GM18517 (cell line): Measurements from ENCODE around the gene LRRC8E.
A peak's percentile ranks its signal among the peaks of the same experiment; 100 is the strongest.
"Not testable (repeated sequence)": the region's sequence is repeated elsewhere in the genome, so short reads cannot be mapped to it uniquely, and the experiment has no call there.

Experiments
- ATAC-seq: cut with Tn5 transposase; IDR thresholded peaks from one replicate; pipeline ENCODE4 v1.9.1; 2021; ENCODE audit warnings: mild to moderate bottlenecking, moderate library complexity; ENCODE audit not compliant: unreplicated experiment

Gene LRRC8E

GRCh38 chr19:7883796-7884570 lies 4.3 kb upstream of the LRRC8E start:
- ATAC-seq: no peak

DNA sequence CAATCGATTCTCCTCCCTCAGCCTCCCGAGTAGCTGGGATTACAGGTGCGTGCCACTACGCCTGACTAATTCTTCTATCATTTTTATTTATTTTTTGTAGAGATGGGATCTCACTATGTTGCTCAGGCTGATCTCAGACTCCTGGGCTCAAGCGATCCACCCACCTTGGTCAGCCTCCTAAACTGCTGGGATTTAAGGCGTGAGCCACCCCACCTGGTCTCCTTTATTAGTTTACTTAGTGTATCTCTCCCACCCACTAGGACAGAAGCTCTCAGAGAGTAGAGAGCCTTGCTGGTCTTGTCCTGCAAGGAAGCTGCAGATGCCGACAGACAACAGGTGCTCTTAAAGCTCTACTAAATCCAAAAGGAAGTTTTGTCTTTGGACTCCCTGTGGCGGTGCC lies 2.5 kb upstream of the LRRC8E start:
- ATAC-seq: no peak

GRCh38 chr19:7887408-7888144 lies 734 bp upstream of the LRRC8E start:
- ATAC-seq: no peak

DNA sequence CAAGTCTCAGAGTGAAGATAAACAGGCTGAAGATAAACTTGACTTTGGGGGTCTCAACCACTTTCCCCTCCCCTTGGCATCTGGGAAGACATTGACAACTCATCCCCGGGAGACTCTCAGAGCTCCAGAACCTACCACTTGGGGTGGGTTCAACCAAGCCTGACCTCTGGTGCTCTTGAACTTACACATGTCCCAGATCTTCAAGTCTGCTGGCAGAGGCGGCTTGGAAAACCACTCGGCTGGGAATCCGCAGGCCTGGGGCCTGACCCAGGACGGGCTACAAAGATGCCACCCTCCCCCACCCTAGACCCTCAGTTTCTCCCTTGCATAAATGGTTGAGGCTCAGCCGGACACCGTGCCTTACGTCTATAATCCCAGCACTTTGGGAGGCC lies 512 bp downstream of the LRRC8E start:
- ATAC-seq: no peak

DNA sequence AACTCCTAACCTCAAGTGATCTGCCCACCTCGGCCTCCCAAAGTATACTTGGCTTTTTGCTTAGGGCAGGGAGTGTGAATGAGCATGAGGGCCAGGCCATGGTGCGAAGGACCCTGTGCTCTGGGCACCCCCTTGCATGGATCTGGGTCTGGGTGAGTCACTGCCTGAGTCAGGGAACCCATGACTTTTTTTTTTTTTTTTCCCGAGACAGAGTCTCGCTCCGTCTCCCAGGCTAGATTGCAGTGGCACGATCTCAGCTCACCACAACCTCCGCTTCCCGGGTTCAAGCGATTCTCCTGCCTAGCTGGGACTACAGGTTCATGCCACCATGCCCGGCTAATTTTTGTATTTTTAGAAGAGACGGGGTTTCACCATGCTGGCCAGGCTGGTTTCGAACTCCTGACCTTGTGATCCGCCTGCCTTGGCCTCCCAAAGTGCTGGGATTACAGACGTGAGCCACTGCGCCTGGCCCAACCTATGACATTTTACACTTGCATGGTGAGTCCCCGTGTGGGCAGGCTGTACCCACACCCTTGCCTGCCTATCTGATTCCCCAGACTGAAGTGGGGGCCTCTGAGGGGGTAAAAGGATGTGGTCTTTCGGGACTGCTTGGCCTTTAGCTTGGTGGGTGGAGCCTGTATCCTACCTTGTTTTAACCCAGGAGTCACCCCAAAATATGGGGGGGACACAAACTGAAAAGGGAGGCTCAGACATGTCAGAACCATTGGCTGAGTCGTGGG lies 5.2 kb downstream of the LRRC8E start:
- ATAC-seq: not testable (repeated sequence)

- no peak for ATAC-seq
Observed at GRCh38 chr19:7894612-7895309, 6.5 kb downstream of the LRRC8E start.

- no peak for ATAC-seq
Observed at GRCh38 chr19:7895565-7895964, 7.3 kb downstream of the LRRC8E start.

GRCh38 chr19:7897292-7897691 lies 9.0 kb downstream of the LRRC8E start:
- ATAC-seq: no peak

- ATAC-seq: no peak
Observed at GRCh38 chr19:7898967-7899366, 10.7 kb downstream of the LRRC8E start.

DNA sequence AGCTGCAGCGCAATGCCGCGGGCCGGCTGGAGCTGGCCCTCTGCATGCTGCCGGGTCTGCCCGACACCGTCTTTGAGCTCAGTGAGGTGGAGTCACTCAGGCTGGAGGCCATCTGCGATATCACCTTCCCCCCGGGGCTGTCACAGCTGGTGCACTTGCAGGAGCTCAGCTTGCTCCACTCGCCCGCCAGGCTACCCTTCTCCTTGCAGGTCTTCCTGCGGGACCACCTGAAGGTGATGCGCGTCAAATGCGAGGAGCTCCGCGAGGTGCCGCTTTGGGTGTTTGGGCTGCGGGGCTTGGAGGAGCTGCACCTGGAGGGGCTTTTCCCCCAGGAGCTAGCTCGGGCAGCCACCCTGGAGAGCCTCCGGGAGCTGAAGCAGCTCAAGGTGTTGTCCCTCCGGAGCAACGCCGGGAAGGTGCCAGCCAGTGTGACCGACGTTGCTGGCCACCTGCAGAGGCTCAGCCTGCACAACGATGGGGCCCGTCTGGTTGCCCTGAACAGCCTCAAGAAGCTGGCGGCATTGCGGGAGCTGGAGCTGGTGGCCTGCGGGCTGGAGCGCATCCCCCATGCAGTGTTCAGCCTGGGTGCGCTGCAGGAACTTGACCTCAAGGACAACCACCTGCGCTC lies 11.6 kb downstream of the LRRC8E start:
- ATAC-seq: no peak

DNA sequence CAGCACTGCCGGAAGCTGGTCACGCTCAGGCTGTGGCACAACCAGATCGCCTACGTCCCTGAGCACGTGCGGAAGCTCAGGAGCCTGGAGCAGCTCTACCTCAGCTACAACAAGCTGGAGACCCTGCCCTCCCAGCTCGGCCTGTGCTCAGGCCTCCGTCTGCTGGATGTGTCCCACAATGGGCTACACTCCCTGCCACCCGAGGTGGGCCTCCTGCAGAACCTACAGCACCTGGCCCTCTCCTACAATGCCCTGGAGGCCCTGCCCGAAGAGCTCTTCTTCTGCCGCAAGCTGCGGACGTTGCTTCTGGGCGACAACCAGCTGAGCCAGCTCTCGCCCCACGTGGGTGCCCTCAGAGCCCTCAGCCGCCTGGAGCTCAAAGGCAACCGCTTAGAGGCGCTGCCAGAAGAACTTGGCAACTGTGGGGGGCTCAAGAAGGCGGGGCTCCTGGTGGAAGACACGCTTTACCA lies 12.1 kb downstream of the LRRC8E start:
- ATAC-seq: no peak

- ATAC-seq: no peak
Observed at GRCh38 chr19:7900931-7901330, 12.6 kb downstream of the LRRC8E start.

GRCh38 chr19:7901337-7901736 lies 13.0 kb downstream of the LRRC8E start:
- ATAC-seq: no peak

- ATAC-seq: no peak
Observed at GRCh38 chr19:7902796-7903243, 14.5 kb downstream of the LRRC8E start.

DNA sequence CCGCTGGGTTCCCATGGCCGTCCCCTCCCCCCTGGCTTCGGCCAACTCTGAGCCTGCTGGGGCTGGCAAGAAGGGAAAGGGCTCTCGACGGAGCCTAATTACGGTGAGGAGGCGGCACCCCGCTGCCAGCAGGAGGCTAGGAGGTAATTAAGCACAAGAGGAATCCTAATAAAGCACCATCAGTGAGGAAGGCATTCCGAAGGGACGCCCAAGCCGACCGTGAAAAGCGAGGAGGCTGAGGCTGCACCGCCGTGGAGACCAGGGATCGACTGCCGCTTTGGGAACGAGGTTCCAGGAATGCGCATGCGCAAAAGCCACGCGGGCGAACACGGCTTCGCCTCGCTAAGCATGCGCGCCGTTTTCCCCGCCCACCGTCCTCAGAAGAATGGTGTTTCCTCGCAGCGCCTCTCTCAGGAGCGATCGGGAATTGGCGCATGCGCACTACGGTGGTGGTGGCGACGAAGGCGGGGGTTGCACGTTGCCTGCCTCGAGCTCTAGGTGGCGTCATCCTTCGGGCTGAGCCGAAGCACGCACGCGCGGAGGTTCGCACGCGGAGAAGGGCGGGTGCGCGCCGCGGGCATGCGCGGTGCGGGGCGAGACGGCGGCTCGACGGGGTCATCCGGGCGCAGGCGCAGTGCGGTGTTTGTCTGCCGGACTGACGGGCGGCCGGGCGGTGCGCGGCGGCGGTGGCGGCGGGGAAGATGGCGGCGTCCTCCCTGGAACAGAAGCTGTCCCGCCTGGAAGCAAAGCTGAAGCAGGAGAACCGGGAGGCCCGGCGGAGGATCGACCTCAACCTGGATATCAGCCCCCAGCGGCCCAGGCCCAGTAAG lies 15.1 kb downstream of the LRRC8E start, which contains the start of gene MAP2K7:
Gene MAP2K7 (plus strand): TSS at position 634 of the 830 bp plus-strand sequence. CDS start 68 bp downstream, at position 702.
- ATAC-seq: peak; percentile 88

DNA sequence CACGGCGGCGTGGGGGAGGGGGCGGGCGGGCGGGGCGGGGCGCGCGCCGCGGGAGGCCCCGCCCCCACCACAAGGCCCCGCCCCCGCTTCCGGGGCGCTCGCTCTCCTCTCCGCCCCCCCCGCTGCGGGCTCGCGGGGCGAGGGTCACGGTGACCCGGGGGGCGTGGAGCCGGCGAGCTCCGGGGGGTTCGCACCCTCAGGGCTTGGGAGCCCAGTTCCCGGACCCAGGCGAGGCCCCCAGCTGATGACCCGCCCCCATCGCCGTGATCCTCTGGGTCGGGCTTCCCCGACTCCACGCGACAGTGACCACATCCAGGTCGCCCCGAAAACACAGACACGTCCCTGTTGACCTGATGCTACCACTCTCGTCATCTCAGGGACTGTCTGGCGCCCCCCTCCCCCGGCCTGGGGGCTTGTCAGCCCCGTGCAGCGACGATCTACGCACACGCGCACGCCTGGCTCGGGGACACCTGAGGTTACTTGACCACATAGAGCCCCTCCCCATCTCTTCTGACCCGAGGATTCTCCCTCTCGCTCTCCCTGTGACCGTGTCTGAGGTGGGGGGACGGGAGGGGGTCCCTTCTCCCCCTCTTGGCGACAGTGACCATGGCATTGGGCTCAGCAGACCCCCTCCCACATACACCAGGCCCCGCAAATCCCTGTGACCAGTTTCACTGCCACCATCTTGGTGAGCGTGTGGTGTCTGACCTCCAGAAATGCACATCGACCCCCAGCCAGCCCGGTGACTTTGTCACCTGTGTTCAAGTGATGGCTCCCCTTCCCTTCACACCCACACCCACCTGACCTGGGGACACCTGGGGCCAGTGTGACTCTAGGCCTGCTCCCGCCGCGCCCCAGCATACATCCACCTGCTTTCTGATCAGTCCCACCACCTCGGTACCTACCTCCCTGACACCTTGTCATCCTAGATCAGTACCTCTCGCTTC lies 16.0 kb downstream of the LRRC8E start:
- ATAC-seq: no peak

GRCh38 chr19:7905268-7905667 lies 17.0 kb downstream of the LRRC8E start:
- ATAC-seq: no peak

DNA sequence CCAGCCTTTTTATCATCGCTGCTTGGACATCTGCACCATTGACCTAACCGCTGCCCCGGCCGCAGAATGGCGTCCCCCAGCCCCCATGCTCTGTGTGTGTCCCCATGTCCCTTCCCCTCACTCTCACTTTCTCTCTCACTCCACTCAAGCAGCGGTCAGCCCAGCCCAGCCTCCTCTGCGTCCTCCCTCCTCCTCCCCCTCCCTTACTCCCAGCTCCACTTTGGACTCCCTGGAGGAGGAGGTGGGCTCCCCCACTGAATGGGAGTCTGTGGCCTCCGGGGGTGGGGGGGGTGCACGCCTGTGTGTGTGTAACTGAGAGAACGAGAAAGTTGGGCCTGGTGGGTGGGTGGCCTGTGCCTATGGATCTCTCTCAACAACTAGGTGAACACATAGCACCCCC lies 17.5 kb downstream of the LRRC8E start:
- ATAC-seq: no peak
